ENCODE data around the gene CNBD2.
A peak's percentile ranks its signal among the peaks of the same experiment; 100 is the strongest.
"Not testable (repeated sequence)": the region's sequence is repeated elsewhere in the genome, so short reads cannot be mapped to it uniquely, and the experiment has no call there.

Gene CNBD2

GRCh38 chr20:36026131-36026530 is 57.7 kb downstream of the CNBD2 start:
- not testable (repeated sequence) for DNase-seq (ENCODE audit: low spot score)

GRCh38 chr20:36028106-36028808 is 59.9 kb downstream of the CNBD2 start:
- no peak for DNase-seq (ENCODE audit: low spot score)

- no peak for DNase-seq (ENCODE audit: low spot score)
Measured at GRCh38 chr20:36030149-36030548, 61.8 kb downstream of the CNBD2 start.

GRCh38 chr20:36031806-36032205 is 63.4 kb downstream of the CNBD2 start:
- no peak for DNase-seq (ENCODE audit: low spot score)

- DNase-seq (ENCODE audit: low spot score), result no peak
Measured at GRCh38 chr20:36034875-36035274, 66.5 kb downstream of the CNBD2 start.

- peak; percentile 58 for DNase-seq (ENCODE audit: low spot score)
Measured at GRCh38 chr20:36035745-36036144, 67.4 kb downstream of the CNBD2 start.

- DNase-seq (ENCODE audit: low spot score), result no peak
Measured at GRCh38 chr20:36036688-36037087, 68.3 kb downstream of the CNBD2 start.

GRCh38 chr20:36040571-36040970 is 72.2 kb downstream of the CNBD2 start:
- DNase-seq (ENCODE audit: low spot score), result no peak

GRCh38 chr20:36043441-36043840 is 75.1 kb downstream of the CNBD2 start:
- no peak for DNase-seq (ENCODE audit: low spot score)

GRCh38 chr20:36043892-36044515 is 75.6 kb downstream of the CNBD2 start:
- DNase-seq (ENCODE audit: low spot score), result no peak

- no peak for DNase-seq (ENCODE audit: low spot score)
Measured at GRCh38 chr20:36045373-36045714, 77.0 kb downstream of the CNBD2 start.

- DNase-seq (ENCODE audit: low spot score), result not testable (repeated sequence)
Measured at GRCh38 chr20:36046073-36046798, 77.8 kb downstream of the CNBD2 start.

- not testable (repeated sequence) for DNase-seq (ENCODE audit: low spot score)
Measured at GRCh38 chr20:36049408-36049807, 81.0 kb downstream of the CNBD2 start.

GRCh38 chr20:36050436-36051317 is 82.3 kb downstream of the CNBD2 start:
- DNase-seq (ENCODE audit: low spot score), result peak; percentile 95

GRCh38 chr20:36051318-36052116 is 83.1 kb downstream of the CNBD2 start:
- DNase-seq (ENCODE audit: low spot score), result no peak

- no peak for DNase-seq (ENCODE audit: low spot score)
Measured at GRCh38 chr20:36052117-36052513, 83.7 kb downstream of the CNBD2 start.

GRCh38 chr20:36053863-36054518 is 85.6 kb downstream of the CNBD2 start:
- not testable (repeated sequence) for DNase-seq (ENCODE audit: low spot score)

GRCh38 chr20:36055145-36055544 is 86.8 kb downstream of the CNBD2 start:
- DNase-seq (ENCODE audit: low spot score), result no peak

GRCh38 chr20:36060676-36061075 is 92.3 kb downstream of the CNBD2 start:
- DNase-seq (ENCODE audit: low spot score), result peak; percentile 57

GRCh38 chr20:36061754-36062153 is 93.4 kb downstream of the CNBD2 start:
- DNase-seq (ENCODE audit: low spot score), result no peak

- DNase-seq (ENCODE audit: low spot score), result no peak
Measured at GRCh38 chr20:36062799-36063198, 94.4 kb downstream of the CNBD2 start.

All from SW480 (cell line).